ENCODE measurements around the gene TTC6. TPM values are rescaled to one million over a fixed set of nuclear protein-coding genes. Genes with fewer than 3 reads are reported as not detected.

Gene TTC6
- total RNA-seq, 1 donor from 2014 or later, result 0.41 TPM

- FAIRE-seq (no peak), DNase-seq (ENCODE audit: low spot score in 2 of 2) (peak in 1 of 2 donors; percentile 2)
Measured at GRCh38 chr14:37618498-37619028, 23.1 kb downstream of the TTC6 start.

- DNase-seq (ENCODE audit: low spot score in 2 of 2), result no peak
- FAIRE-seq, result no peak
Measured at GRCh38 chr14:37620856-37621255, 25.4 kb downstream of the TTC6 start.

- DNase-seq (ENCODE audit: low spot score in 2 of 2) (no peak), FAIRE-seq (no peak)
Measured at GRCh38 chr14:37622231-37622923, 26.9 kb downstream of the TTC6 start.

GRCh38 chr14:37623426-37623951, 28.1 kb downstream of the TTC6 start:
- no peak for FAIRE-seq
- no peak for DNase-seq (ENCODE audit: low spot score in 2 of 2)

- FAIRE-seq (no peak), DNase-seq (ENCODE audit: low spot score in 2 of 2) (no peak)
Measured at GRCh38 chr14:37623971-37624370, 28.5 kb downstream of the TTC6 start.

DNA sequence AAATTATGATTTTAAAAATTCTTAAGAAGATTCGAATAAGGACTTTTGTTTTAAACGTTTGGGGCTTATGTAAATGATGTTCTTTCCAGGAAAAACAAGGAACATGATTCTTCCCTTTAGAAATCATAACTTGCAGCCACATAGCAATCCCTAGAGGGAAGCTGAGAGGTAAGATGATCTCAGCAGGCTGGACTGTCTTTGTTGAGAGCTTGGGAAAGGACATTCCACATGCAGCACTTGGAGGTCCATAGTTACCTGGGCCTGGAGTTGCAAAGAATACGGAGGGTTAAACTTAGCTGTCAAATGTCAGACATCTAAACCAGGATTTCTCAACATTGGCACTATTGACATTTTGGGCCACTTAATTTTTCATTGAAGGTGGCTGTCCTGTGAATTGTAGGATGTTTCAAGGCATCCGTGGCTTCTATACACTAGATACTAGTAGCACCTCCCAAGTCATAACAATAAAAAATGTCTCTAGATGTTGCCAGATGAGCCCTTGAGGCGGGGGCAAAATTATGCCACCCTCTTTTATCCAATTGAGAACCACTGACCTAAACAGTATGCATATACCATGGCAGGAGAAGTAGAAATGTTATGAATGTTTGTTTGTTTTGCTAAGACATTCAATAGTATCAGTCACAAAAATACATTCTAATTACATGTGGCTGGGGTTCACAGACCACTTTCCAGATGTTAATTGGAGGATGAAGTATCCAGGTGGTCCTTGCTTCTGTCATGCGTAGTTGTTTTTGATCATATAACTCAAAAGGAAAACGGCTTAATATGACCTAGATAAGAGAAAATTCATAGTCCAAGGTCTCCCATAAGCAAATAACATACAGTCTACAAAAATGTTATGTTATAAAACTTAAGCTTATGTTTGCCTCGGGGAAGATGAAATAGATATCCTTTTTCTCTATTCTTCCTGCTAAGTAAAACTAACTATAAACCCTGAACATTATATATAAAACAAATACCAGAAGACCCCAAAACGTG, 30.5 kb downstream of the TTC6 start:
- no peak for FAIRE-seq
- DNase-seq (ENCODE audit: low spot score in 2 of 2), result no peak

GRCh38 chr14:37637341-37637740, 41.9 kb downstream of the TTC6 start:
- FAIRE-seq, result no peak

GRCh38 chr14:37638599-37638998, 43.2 kb downstream of the TTC6 start:
- DNase-seq (ENCODE audit: low spot score in 2 of 2) (no peak), FAIRE-seq (no peak)

More at GRCh38 chr14:37637341-37637740, 41.9 kb downstream of the TTC6 start:
- no peak for DNase-seq (ENCODE audit: low spot score in 2 of 2)

- FAIRE-seq (no peak), DNase-seq (ENCODE audit: low spot score in 2 of 2) (no peak)
Measured at GRCh38 chr14:37641117-37641516, 45.7 kb downstream of the TTC6 start.

DNA sequence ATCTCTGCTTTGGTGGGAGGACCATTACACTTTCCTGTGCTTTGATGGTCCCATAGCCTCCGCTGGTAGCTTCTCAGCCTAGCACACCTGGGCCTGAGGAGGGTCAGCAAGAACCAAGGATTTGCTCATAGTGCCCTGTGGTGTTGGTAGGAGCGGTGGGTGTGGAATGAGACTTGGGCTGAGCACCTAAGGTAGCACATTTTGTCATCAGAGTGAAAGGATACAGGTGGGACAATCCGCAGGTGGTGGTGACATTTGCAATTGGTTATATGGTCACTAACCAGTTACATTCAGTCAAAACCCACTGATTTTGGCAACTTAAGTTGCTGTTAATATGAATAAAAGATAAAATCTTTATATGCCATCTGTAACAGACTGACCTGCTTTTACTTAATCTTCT, 46.7 kb downstream of the TTC6 start:
- FAIRE-seq, result no peak
- DNase-seq (ENCODE audit: low spot score in 2 of 2), result no peak

GRCh38 chr14:37643701-37644100, 48.3 kb downstream of the TTC6 start:
- DNase-seq (ENCODE audit: low spot score in 2 of 2) (no peak), FAIRE-seq (no peak)

Other genes with a start within 250 kb of the TTC6 start
- not detected for gene FOXA1, start 380 bp upstream of the TTC6 start, total RNA-seq

Data from frontal cortex (tissue), 4 donors.